HUDEP-2 (cell line): ENCODE results near the gene POLA1.

Source experiments
- DNase-seq, 76 experiments: peaks; one replicate each; lab custom pipeline; 2025; ENCODE audit not compliant: unreplicated experiment in 76 of 76; lab: John Stamatoyannopoulos, UW

The POLA1 gene

GRCh38 chrX:25018682-25019081 is 325.0 kb downstream of the POLA1 start:
- DNase-seq: no peak

GRCh38 chrX:25019707-25020390 is 326.1 kb downstream of the POLA1 start:
- DNase-seq: no peak

GRCh38 chrX:25020391-25020904 is 326.7 kb downstream of the POLA1 start:
- no peak for DNase-seq

- peak in 7 of 76 experiments; percentile 2 to 7 (median 2) for DNase-seq
Observed at GRCh38 chrX:25020905-25021449, 327.3 kb downstream of the POLA1 start.

GRCh38 chrX:25022499-25023325 is 329.0 kb downstream of the POLA1 start:
- no peak for DNase-seq

GRCh38 chrX:25023908-25024307 is 330.2 kb downstream of the POLA1 start:
- no peak for DNase-seq

- no peak for DNase-seq
Observed at GRCh38 chrX:25025615-25026014, 331.9 kb downstream of the POLA1 start.

- no peak for DNase-seq
Observed at GRCh38 chrX:25026576-25026975, 332.9 kb downstream of the POLA1 start.

GRCh38 chrX:25028726-25029125 is 335.0 kb downstream of the POLA1 start:
- DNase-seq: no peak

GRCh38 chrX:25029288-25029825 is 335.6 kb downstream of the POLA1 start:
- DNase-seq: no peak

- no peak for DNase-seq
Observed at GRCh38 chrX:25034889-25035288, 341.2 kb downstream of the POLA1 start.

- no peak for DNase-seq
Observed at GRCh38 chrX:25039036-25039435, 345.3 kb downstream of the POLA1 start.

- DNase-seq: no peak
Observed at GRCh38 chrX:25043192-25043591, 349.5 kb downstream of the POLA1 start.
